Sciatic nerve (tissue), 2 donors: ENCODE results near the gene SOCS3. TPM values are rescaled to one million over a fixed set of nuclear protein-coding genes. Genes with fewer than 3 reads are reported as not detected.

Experiments
- ATAC-seq: fragments of 200-7000 bp; cut with Tn5 transposase; one replicate; pipeline ENCODE4 v1.9.1; 2020; ENCODE audit warnings: mild to moderate bottlenecking, moderate library complexity
- DNase-seq: peaks from one replicate; pipeline ENCODE4 v3.0.0-alpha.2; 2020; ENCODE audit warnings: low spot score
- intact Hi-C: fragments of 100-400 bp; cut with DNase I; formaldehyde crosslinking; loops from one replicate; pipeline ENCODE4 v1.14.2; 2022
- total RNA-seq: library from RNA; stranded (reverse); fragmentation: NEBNext Ultra II Directional; extraction: Animal tissue kit (Norgen Biotek cat#: 25700); gene quantifications from one replicate; pipeline ENCODE4 v1.2.1, GENCODE V29; 2021
- donor health status: DM: no; HTN: no; CAD: no.
- donor health status: DM: no; HTN: no; CAD: no.

SOCS3 gene
- 144 TPM for total RNA-seq

DNA sequence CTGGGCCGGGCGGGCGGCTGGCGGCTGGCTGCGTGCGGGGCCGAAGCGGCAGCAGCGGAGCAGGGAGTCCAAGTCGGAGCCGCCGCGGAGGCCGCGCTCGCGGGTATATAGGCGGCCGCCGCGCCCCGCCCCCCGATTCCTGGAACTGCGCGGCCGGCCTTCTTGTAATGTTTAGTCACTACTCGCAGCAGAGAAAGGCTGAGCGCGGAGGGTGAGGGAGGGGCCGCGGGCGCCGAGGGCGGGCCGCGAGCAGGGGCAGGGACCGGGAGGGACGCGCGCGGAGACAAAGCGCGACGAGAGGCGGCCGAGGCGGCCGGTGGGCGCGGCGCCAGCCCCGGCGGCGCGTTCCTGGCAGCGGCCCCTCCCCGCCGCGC lies at the start of gene SOCS3:
TSS of gene SOCS3 (minus strand) at position 81 of the 374 bp plus-strand sequence. CDS start 982 bp downstream, outside the sequence.
- DNase-seq, result peak; percentile 97
- peak; percentile 83 for ATAC-seq
- intact Hi-C loops, result loop anchor here (5.0 to 10.0 kb wide), 3 partner anchors 62 to 235 kb away; partner anchors contain the start of gene TMC6

GRCh38 chr17:78409191-78409928 lies 49.5 kb upstream of the SOCS3 start:
- ATAC-seq (no peak), DNase-seq (no peak)
- intact Hi-C loops, result no loop called here

- intact Hi-C loops, result no loop called here
- ATAC-seq (no peak), DNase-seq (no peak)
Measured at GRCh38 chr17:78408476-78409050, 48.7 kb upstream of the SOCS3 start.

DNA sequence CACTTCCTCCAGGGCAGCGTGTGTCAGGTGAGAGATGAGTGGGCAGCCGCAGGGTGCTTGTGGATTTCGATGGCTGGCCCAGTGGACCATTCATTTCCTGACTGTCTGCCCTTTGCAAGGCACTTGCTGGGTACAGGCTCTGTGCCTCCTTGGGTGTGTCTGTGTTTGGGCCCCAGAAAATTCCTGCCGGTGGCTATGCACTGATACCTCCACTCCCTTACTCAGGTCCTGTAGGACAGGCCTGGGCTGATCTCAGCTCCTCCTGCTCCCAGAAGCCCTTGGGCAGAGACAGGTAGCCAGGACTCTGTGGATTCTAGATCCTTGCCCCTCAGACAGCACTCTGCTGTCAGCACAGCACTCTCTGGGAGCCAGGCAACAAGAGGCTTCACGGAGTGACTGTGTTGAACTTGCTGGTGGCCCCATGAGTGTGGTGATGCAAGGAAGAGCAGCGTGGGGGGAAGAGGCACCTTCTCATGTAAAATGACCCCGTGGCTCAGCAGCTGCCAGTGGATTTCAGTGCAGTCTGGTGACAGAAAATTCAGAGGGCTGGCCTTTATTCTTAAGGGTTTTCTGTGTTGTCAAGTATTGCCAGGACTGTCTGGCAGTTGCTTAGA lies 47.6 kb upstream of the SOCS3 start:
- intact Hi-C loops, result no loop called here
- ATAC-seq (no peak), DNase-seq (no peak)

DNA sequence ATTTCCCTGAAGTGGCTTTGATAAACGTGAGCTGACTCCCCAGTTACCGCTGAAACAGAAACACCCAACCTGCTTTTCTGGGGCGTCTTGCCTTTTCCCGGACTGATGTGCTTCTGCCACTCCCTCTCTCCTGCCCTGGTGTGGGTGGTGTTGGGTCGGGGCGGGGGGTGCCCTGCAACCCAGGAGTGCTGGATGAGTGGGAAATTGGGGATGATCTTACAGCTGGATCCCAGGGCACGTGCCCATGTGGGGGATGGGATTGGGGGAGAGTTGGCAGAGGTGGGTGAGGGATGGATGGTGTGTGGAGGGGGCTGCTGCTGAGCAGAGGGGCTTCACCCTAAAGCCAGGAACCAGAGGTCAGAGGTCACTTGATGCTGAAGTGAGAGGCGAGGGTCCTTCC lies 47.0 kb upstream of the SOCS3 start:
- ATAC-seq (no peak), DNase-seq (no peak)
- intact Hi-C loops, result no loop called here

- DNase-seq (no peak), ATAC-seq (no peak)
- intact Hi-C loops, result no loop called here
Measured at GRCh38 chr17:78406396-78406795, 46.5 kb upstream of the SOCS3 start.

DNA sequence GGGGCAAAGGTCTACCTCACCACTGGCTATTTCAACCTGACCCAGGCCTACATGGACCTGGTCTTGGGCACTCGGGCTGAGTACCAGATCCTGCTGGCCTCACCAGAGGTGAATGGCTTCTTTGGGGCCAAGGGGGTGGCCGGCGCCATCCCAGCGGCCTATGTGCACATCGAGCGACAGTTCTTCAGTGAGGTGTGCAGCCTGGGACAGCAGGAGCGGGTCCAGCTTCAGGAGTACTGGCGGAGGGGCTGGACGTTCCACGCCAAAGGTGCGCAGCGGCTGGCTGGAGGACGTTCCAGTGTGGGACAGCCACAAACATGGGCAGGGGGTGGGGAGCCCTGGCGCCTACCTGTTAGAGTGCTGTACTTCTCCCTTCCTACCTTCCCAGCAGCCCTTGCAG lies 43.9 kb upstream of the SOCS3 start:
- intact Hi-C loops, result no loop called here
- DNase-seq (no peak), ATAC-seq (no peak)

- ATAC-seq (no peak), DNase-seq (no peak)
- intact Hi-C loops, result no loop called here
Measured at GRCh38 chr17:78401891-78402290, 42.0 kb upstream of the SOCS3 start.

DNA sequence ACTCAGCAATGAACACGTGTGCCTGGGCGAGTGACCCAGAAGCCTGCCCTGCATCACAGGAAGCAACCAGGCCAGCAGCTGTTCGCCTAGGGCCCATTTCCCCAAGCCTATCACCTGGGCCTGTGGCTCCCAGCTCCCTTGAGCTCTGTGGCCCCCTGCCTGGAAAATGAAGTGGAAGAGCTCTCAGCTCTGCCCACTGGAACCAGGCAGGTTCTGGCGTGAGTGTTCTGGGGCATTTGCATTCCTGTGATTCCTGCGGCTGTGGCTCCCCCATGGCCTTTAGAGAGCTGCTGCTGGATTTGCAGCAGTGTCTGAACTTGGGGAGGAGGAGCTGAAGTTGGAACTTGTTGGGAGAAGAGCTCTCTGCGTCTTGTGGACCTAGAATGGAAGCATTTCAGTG lies 41.4 kb upstream of the SOCS3 start:
- ATAC-seq (no peak), DNase-seq (no peak)
- intact Hi-C loops, result no loop called here

DNA sequence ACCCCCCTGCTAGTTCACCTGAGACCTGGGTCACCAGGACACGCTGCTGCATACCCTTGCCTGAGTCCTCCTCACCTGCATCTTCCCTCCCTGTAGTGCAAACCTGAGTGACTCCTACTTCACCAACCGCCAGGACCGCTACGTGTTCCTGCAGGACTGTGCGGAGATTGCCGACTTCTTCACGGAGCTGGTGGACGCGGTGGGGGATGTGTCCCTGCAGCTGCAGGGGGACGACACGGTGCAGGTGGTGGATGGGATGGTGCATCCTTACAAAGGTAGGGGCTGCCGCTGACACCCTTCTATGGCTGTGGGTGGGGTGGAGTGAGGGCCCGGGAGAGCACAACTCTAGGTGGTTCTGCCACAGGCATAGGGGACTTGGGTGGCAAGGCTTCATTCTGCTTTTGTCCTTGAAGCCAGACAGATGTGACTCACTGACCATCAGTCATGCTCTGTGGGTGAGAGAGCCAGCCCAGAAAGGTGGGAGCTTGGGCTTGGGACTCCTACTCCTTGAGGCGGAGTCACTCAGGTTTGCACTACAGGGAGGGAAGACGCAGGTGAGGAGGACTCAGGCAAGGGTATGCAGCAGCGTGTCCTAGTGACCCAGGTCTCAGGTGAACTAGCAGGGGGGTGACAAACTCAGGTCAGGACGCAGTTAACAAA lies 40.8 kb upstream of the SOCS3 start:
- no peak for ATAC-seq
- DNase-seq, result no peak
- intact Hi-C loops, result no loop called here

DNA sequence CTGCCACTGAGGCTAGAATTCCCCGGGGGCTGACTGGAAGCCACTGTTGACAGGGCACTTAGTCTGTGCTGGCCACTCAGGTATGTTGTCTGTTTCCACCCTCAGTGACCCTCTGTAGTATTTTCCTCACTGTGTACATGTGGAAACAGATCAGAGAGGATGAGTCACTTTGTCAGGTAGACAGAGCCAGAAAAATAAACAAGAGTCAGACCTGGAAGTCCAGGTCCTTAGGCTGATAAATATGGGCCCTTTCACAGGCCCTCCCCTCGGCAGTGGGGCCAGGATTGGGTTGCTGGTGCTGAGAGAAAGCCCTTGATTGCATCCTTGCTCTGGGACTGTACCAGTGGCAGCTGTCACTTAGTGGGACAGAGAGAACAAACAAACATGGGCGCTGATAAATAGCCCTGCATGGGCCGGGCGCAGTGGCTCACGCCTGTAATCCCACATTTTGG lies 39.8 kb upstream of the SOCS3 start:
- DNase-seq (no peak), ATAC-seq (no peak)
- intact Hi-C loops, result no loop called here

DNA sequence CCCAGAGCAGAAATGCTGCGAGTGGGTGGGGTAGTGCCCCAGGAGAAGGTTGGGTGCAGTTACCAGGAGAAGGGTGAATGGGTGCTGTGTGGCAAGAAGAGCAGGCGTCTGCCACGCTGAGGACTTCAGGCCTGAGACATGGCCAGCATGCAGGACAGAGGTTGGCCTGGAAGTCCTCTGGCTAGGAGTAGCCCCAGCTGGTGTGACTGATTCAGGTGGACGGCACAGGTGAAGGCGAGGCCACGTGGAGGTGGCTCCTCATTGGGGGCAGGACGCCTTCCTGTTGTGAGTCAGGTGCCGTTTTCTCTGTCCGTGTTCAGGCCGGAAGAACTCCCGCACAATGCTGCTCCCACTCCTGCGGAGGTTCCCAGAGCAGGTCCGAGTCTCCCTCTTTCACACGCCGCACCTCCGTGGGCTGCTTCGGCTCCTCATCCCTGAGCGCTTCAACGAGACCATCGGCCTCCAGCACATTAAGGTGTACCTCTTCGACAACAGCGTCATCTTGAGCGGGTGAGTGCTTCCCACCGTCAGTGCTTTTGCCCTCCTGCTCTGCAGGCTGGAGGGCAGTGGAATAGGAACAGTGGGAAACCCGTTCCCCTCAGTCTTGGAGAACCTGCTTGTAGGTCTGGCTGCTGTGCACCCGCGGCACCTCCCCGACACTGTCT lies 39.3 kb upstream of the SOCS3 start:
- intact Hi-C loops, result no loop called here
- ATAC-seq, result no peak
- DNase-seq, result no peak

DNA sequence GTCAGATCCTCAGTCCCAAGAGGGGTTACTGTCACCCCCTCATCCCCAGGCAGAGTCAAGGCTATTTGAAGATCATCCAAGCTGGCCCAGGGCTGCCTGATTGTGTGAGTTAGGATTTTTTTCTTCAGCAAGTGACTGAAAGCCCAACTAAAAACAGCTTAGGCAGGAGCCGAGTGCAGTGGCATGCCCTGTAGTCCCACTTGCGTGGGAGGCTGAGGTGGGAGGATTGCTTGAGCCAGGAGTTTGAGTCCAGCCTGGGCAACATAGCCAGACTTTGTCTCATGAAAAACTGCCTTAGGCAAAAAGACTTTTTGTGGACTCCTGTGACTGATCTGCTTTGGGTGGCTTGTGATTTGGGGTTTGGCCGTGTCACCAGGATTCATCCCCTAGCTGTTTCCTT lies 38.5 kb upstream of the SOCS3 start:
- intact Hi-C loops, result no loop called here
- ATAC-seq (no peak), DNase-seq (no peak)

GRCh38 chr17:78397681-78398101 lies 37.8 kb upstream of the SOCS3 start:
- no peak for DNase-seq
- ATAC-seq, result peak; percentile 65
- intact Hi-C loops, result no loop called here

GRCh38 chr17:78396441-78397337 lies 36.8 kb upstream of the SOCS3 start:
- peak; percentile 47 for ATAC-seq
- no peak for DNase-seq
- intact Hi-C loops, result no loop called here

- ATAC-seq (no peak), DNase-seq (no peak)
- intact Hi-C loops, result no loop called here
Measured at GRCh38 chr17:78395155-78395554, 35.3 kb upstream of the SOCS3 start.

DNA sequence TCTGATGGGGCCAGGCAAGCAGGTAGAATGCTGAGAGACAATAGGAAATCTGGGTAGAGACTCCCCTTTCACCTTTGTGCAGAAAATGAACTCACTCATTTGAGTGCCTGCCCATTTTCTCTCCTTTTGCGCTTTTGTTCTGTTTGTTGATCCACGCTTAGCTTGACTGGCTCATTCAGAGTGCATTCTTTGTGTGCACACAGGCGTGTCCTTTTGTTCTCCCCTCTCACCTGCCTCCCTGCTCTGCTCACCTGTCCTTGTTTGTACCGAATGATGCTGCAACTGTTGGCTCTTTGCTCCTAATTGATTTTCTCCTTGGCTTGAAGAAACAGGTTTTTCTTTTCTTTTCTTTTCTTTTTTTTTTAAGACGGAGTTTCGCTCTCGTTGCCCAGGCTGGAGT lies 34.3 kb upstream of the SOCS3 start:
- no peak for ATAC-seq
- intact Hi-C loops, result no loop called here
- DNase-seq, result no peak

DNA sequence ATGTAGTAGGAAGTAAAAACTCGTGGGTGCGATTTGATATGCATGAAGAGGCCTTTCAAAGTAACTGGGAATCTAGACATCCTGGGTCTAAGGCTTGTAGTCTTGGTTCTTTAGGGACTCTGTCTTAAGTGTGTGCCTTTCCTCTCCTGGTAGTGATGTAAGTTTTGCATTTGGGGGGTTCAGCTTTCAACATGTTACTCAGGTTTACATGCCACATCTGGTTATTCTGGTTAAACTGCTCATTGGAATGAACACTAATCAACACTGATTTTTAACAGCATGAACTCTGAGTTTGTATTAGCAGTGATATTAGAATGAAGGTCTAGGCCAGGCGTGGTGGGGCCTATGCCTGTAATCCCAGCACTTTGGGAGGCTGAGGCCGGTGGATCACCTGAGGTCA lies 33.7 kb upstream of the SOCS3 start:
- intact Hi-C loops, result no loop called here
- DNase-seq (no peak), ATAC-seq (no peak)
